ENCODE results near the gene FRG2B.
"Not testable (repeated sequence)": the region's sequence is repeated elsewhere in the genome, so short reads cannot be mapped to it uniquely, and the experiment has no call there.

FRG2B gene

DNA sequence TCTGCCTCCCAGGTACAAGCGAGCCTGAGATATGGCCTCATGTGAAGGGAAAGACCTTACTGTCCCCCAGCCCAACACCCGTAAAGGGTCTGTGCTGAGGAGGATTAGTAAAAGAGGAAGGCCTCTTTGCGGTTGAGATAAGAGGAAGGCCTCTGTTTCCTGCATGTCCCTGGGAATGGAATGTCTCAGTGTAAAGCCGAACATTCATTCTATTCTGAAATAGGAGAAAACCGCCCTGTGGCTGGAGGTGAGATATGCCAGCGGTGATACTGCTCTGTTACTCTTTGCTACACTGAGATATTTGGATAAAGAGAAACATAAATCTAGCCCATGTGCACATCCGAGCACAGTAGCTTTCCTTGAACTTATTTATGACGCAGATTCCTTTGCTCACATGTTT, 26.7 kb downstream of the FRG2B start:
- not testable (repeated sequence) for DNase-seq (ENCODE audit: low read depth)

GRCh38 chr10:133592716-133593115, 33.9 kb downstream of the FRG2B start:
- DNase-seq (ENCODE audit: low read depth) = no peak

GRCh38 chr10:133590970-133591359, 35.6 kb downstream of the FRG2B start:
- DNase-seq (ENCODE audit: low read depth) = no peak

GRCh38 chr10:133590226-133590969, 36.2 kb downstream of the FRG2B start:
- DNase-seq (ENCODE audit: low read depth) = no peak

DNA sequence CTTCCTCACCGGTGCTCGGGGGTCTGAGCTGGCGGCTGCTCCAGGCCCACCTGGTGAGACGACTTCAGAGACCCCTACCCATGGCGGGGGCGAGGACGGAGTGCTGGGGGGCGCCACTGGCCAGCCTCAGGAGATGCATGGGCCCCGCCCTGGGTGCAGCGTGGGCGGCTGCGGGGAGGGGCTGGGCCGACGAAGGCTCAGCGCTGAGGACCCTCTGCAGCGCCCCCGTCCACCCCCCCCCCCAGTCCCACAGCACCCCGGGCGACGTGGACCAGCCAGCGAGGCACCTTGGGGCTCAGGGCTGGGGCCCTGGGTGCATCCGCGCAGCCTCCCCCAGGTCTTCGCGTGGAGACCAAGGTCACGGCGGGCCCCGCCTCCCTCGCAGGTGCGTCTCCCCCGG, 49.6 kb downstream of the FRG2B start:
- DNase-seq (ENCODE audit: low read depth) = not testable (repeated sequence)
